Activated T-cell treated with anti-CD3 and anti-CD28 coated beads for 4 hours (primary cell): ENCODE data around the gene PLPP3.

Experiments
- DNase-seq: peaks from one replicate; pipeline ENCODE4 v3.0.0-alpha.2; 2020

Gene PLPP3

DNA sequence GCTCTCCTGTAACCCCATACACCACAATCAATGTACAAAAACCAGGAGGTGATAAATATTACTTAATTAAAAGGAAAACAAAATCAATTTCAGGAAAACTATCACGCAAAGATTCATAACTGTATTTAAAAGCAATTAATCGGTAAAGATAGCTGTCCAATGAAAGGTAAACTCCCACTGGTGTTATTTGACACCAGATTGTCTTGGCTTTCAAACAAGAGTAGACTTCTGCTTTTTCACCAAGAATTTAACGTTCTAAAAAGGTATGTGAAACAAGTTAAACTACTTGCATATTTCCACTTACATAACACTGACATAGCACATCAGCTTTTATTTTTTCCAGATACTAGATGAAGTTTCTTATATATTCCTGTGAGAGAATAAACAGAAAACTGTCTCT, 3.5 kb downstream of the PLPP3 start:
- no peak for DNase-seq

DNA sequence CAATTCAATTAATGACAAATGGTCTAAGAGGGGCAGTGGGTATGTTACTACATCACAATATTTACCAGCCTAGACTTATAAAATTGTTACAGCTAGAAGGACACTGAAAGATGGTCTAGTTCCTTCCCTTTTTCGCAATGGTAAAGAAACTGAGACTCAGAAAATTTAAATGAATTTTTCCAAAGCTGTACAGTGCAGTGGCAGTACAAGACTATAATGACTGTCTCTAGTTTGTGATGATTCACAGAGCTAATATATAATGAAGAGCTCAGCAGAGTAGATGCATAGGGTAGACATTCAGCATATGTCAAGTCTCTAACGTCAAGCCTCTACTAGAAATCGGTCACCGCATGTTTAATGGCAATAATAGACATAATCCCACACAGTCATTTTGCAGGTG, 4.6 kb downstream of the PLPP3 start:
- no peak for DNase-seq

- DNase-seq = no peak
These were observed 6.1 kb downstream of the PLPP3 start for GRCh38 chr1:56573311-56573710.

DNA sequence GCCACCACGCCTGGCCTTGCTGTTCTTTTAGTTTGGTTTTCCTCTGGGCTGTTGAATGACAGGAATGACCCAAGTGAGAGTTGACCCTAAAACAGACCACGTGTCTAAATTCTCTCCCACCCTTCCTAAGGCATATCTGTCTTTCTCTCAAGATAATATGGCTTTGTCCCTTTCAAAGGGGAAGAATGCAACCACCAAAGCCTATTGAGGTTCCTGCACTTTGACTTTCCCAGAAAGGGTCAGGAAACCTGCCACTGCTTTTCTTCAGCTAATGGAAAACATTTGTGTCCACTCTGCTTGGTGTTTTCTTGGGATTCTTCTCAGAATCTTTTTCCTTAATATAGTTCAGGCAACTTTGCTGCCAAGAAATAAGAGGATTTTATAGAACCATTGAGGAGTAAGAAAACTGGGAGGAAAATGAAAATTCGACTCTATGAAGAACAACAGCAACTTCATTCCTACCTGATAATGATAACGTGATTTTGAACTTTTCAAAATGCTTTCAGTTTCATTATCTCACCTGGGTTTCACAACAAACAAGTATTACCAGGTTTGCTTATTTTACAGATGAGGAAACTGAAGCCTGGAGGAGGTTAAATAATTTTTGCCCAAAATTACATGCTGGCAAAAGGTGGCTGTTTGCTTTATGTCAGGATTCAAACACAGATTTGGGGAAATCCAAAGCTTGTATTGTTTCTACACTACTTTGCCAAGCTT, 6.9 kb downstream of the PLPP3 start:
- no peak for DNase-seq

DNA sequence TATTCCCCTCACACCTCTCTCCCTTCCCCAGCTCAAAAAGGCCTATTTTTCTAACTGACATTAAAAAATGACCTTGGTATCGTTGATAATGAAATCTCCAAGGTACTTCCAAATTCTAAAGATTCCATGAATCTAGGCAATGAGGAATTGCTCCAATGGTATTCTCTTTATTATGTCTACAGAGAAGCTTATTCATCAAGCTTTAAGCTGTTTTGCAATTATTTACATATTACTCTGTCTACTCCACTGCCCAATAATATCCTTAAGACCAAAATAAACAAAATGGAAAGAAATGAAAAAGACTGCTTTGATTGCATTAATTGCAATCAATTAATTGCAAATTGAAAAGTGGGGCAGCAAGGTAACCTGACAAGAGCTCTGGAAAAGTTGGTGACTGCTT, 7.9 kb downstream of the PLPP3 start:
- DNase-seq = no peak

DNA sequence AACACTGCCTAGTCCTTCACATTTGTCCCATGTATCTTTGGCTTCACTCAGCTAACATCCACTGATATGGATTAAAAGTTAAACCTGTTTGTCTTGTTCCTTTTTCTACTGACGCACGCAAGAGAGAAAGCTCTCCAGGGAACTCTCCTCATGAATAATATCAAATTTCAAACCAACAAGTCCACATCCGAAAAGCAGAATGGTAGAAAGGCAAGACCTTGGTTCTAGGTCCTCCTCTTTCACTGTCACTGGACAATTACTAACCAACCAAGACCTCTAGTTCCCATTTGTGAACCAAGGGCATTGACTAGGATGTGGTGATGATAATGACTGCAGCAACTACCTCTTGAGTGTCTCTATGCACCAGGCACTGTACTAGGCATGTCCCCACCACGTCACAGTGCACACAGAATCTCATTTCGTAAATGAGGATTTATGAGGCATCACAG, 8.4 kb downstream of the PLPP3 start:
- DNase-seq = no peak

- DNase-seq = no peak
These were observed 9.7 kb downstream of the PLPP3 start for GRCh38 chr1:56569661-56570060.

DNA sequence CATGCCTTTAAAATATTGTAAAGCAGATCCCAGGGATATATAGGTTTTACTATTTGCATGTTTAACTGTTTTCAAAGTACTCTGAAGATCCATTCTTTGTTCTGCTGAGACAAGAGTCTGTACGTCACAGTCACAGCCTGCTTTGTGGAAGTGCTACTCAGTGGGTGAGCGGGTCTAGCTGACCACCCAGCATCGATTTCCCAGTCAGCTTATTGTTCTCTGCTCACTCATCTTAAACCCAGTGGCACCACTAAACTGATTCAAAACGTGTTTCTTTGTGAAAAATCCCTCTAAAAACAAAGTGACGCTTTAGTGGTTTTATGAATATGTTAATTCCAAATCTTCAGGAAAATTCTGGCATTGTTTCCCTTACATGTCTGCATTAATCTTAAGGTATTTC, 12.4 kb downstream of the PLPP3 start:
- DNase-seq = no peak

DNA sequence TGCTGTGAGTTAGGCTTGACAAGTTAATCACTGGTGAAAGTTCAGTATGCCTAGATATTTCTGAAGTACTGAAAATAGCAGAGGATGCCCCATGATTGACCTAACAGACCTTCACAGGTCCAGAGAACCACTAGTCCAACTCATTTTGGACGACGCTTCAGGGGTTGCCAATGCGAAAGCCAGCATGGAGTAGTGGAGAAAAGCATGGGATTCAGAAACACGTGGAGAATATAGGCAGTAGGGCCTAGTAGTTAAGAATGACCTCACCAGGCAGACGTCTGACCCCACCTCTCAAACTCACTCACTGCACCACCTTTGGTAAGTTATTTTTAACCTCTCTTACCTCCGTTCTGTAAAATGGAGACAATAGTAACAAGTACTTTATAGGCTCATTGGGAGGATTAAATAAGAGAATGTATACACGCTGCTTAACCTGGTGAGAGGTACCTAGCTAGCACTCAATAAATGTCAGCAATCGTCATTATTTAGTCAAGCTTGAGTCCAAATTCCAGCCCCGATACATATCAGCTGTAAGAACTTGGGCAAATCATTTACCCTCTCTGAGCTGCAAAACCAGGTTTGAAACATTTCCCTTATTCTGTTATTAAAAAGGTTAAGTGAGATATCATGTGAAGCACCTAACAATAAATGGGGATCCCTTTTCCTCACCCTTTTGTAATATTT, 13.2 kb downstream of the PLPP3 start:
- DNase-seq = no peak

DNA sequence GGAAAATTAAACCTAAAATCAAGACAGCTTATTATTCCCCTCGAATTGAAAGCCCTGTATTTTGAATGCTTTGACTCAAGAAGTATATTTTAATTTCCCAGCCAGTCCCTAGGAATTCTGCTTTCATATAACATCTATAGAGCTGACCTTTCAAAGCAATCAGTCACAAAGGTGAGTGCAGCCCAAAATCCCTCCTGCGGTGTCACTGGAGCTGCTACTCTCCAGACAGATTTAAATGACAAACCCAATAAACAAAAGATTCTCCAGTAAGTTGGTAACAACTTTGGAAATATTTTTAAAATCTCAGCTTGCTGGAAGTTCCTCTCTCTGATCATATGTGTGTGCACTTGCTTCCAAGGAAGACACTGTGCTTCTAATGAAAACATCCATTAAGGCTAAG, 14.7 kb downstream of the PLPP3 start:
- DNase-seq = no peak

GRCh38 chr1:56563568-56563967, 15.8 kb downstream of the PLPP3 start:
- no peak for DNase-seq

DNA sequence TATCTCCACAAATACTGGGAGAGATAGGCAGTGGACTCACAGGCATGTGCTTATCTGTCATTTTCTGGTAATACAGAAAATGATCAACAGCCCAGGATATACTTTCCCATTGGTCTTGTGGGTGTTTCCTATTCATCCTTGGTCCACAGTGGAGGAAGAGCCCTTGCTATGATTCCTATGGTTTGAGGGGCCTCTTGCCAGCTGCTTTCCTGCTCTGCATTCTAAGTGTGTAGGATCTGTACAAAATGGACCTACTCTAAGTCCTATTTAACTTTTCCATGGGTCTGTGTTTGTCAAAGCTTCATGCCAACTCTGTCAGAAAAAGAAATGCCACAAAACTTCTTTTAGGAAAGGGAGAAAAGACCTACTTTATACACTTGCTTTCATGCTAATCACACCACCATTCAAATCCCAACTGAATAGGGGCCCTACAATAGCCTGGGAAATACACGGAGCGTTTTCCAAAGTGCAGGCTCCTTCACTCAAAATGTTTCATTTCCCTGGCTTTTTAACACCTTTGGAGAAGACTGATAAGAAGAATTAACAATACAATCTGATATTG, 16.4 kb downstream of the PLPP3 start:
- no peak for DNase-seq

GRCh38 chr1:56561227-56562019, 17.9 kb downstream of the PLPP3 start:
- DNase-seq = no peak

DNA sequence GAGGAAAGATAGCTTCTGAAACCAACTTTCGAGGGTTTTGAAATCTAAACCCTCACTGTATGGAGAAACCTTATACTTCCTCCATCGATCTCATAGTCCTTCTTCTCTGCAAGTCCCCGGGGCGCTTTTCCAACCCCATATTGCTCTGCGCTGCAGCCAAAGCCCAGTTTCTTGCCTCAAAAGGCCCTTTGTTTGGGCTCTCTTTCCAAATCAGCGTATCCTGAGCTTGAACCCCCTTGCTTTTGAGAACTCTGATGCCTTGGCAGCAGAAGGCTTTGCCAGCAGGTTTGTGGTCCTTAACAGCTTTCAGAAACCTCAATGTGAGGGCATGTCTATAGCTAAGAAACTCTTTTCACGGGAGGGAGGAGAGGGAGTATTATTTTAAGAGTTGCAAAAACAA, 21.6 kb downstream of the PLPP3 start:
- no peak for DNase-seq

- DNase-seq = no peak
These were observed 23.9 kb downstream of the PLPP3 start for GRCh38 chr1:56555448-56555847.

DNA sequence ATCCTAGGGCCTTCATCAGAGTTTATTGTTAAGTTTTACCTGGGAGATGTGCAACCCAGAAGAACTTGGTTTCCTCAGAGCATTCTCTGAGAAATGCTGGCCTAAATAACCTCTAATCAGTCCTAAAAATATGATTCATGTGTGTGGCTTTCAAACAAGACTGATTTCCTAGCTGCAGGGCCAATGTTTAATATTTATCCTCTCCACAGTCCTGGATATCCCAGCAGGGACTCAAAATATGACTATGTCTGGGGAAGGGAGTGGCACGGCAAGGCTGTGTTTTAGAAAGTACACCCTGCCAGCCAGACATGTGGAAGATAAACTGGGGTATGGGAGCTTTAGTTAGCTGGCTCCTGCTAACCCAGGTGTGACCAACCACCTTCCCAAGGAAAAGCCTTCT, 26.3 kb downstream of the PLPP3 start:
- no peak for DNase-seq

GRCh38 chr1:56552349-56552748, 27.0 kb downstream of the PLPP3 start:
- no peak for DNase-seq

DNA sequence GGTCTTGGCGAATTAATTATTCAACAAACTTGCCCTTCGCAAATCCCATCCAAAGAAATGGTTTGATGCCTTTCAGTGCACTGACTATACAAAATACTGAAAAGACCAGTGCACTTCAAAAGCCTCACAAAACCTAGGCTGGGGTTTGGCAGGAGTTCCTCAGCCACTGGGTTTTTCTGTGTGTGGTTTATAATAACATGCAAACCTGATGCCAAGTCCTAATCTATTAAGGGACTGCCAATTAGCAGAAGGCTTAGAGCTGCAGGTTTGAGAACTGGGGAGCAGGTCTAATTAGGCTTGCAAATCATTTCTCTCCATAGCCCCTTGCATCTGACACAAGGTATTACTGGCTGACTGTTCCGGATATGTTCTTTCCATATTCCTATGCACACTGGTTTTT, 27.7 kb downstream of the PLPP3 start:
- DNase-seq = no peak

DNA sequence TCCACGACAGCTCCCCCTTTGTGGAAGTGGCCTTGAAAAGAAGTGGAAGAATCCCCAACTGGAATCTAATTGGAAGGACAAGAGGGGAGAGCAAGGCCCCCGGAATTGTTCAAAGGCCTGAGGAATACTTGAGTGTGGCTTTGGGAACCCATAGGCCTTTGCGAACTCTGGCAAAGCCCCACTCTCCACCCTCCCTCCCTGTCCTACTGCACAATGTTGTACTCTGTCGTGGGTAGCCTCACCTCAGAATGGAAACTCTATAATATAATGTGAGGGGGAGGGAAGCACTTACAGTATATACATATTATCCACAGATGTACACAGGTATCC, 28.5 kb downstream of the PLPP3 start:
- DNase-seq = no peak

DNA sequence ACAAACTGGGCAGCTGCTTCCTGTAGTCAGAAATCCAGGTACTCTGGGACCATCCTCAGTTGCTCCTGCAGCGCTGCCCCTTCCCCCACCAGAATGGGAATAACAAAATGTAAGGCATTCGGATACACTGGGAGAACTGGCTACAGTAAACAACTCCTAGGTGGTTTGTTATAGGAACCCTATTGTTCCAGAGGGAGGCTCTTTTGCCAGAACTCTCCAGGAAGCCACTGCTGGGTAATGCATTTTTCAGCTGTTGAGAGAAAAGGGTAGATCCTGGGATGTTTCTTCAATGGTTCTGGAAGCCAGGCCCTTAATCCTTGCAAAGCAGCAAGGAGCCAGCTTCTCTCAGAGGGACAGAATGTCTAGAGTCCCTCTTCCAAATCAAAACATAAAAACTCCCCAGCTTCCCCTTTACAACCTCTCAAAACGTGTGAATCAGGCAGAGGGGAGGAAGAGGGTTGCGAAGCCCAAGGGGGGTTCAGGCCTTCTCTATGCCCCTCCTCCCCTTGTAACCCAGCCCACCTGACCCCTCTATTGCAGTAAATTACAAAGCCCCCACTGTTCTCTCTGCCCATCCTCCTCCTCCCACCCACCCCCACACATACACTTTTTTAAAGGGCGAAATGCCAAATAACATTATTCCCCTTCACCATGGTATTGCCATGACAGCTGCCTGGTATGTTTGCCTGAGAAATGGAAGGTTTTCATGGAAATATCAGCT, 29.1 kb downstream of the PLPP3 start:
- no peak for DNase-seq

GRCh38 chr1:56548571-56548970, 30.8 kb downstream of the PLPP3 start:
- no peak for DNase-seq

GRCh38 chr1:56547977-56548376, 31.4 kb downstream of the PLPP3 start:
- no peak for DNase-seq

DNA sequence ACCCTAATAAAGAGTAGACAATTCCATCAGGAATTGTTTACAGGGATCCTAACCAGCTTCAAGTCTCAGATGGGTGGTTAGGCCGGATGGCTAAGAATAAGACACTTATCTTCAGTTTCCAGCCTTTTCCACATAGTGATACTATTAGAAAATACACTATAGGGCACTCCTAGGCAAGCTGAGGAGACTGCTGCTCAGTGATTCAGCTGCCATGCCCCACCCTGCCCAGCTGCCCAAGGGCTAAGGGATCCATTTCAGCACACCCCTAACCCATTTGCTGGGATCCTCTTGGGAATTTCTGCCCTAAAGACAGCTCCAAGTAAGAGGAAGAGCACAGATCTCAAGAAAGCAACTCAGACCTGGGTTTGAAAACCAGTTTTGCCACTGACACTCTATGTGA, 31.9 kb downstream of the PLPP3 start:
- no peak for DNase-seq
